Fibroblast of lung (primary cell): Measurements from ENCODE around the gene GALNT12. TPM values are rescaled to one million over a fixed set of nuclear protein-coding genes. Genes with fewer than 3 reads are reported as not detected.
A peak's percentile ranks its signal among the peaks of the same experiment; 100 is the strongest.

ENCODE experiments used
- DNase-seq, 2 donors: peaks; one replicate each; pipeline versions ENCODE4 v3.0.0 to v3.0.0-alpha.2; 2010; ENCODE audit warnings: low read depth in 2 of 2
- H2AFZ ChIP-seq: 2 replicates; pipeline ENCODE4 v1.5.1; 2012; ENCODE audit warnings: low read length, control low read depth, inconsistent platforms
- H3K27ac ChIP-seq: 2 replicates; pipeline ENCODE4 v1.5.1; 2011; ENCODE audit warnings: low read length, control low read depth; ENCODE audit not compliant: insufficient read depth
- H3K27me3 ChIP-seq: 2 replicates; pipeline ENCODE4 v1.5.1; 2011; ENCODE audit warnings: mild to moderate bottlenecking, low read length; ENCODE audit not compliant: control insufficient read depth, insufficient read depth
- H3K36me3 ChIP-seq: 2 replicates; pipeline ENCODE4 v1.5.1; 2011; ENCODE audit warnings: low read length; ENCODE audit not compliant: control insufficient read depth, insufficient read depth
- H3K4me1 ChIP-seq: 2 replicates; pipeline ENCODE4 v1.5.1; 2011; ENCODE audit warnings: low read length; ENCODE audit not compliant: control insufficient read depth, insufficient read depth; ENCODE audit errors: extremely low read depth
- H3K4me2 ChIP-seq: 2 replicates; pipeline ENCODE4 v1.5.1; 2011; ENCODE audit warnings: low read length, control low read depth; ENCODE audit not compliant: insufficient read depth; ENCODE audit errors: extremely low read depth
- H3K4me3 ChIP-seq, 4 experiments: fragments of 200-600 bp in 1 of 4; sonication (generic) in 1 of 4; replicated peaks in 1 of 4; 2 replicates each; pipeline ENCODE4 v1.5.1; 2011 to 2016; ENCODE audit warnings: low read length in 4 of 4, low read depth in 3 of 4, mild to moderate bottlenecking in 3 of 4, control low read depth in 2 of 4, inconsistent platforms in 1 of 4, mixed read lengths in 1 of 4; ENCODE audit not compliant: insufficient read depth in 1 of 4; ENCODE audit errors: control extremely low read depth in 1 of 4
- H3K79me2 ChIP-seq: 2 replicates; pipeline ENCODE4 v1.5.1; 2012; ENCODE audit warnings: mild to moderate bottlenecking, low read length, inconsistent platforms; ENCODE audit not compliant: control insufficient read depth, insufficient read depth
- H3K9ac ChIP-seq: 2 replicates; pipeline ENCODE4 v1.5.1; 2011; ENCODE audit warnings: mild to moderate bottlenecking, low read length, control low read depth; ENCODE audit not compliant: insufficient read depth
- H3K9me3 ChIP-seq: 2 replicates; pipeline ENCODE4 v1.5.1; 2012; ENCODE audit warnings: low read depth, low read length; ENCODE audit not compliant: control insufficient read depth, insufficient read depth
- H4K20me1 ChIP-seq: 2 replicates; pipeline ENCODE4 v1.5.1; 2011; ENCODE audit warnings: low read length; ENCODE audit not compliant: control insufficient read depth, insufficient read depth; ENCODE audit errors: extremely low read depth
- CTCF ChIP-seq, 2 donors: IDR thresholded peaks in 1 of 2; conservative IDR thresholded peaks in 1 of 2; 1 replicate in 1 of 2; 2 replicates in 1 of 2; pipeline ENCODE4 v1.5.1; 2011 to 2012; ENCODE audit warnings: low read length in 2 of 2, control low read depth in 1 of 2, inconsistent platforms in 1 of 2, low read depth in 1 of 2, mild to moderate bottlenecking in 1 of 2
- EZH2 ChIP-seq: IDR thresholded peaks from 2 replicates; pipeline ENCODE4 v1.5.1; 2012; ENCODE audit warnings: low read length, control low read depth, mild to moderate bottlenecking; ENCODE audit errors: missing control alignments
- polyA plus RNA-seq, 2 donors: library from polyadenylated mRNA; depleted of rRNA in 1 of 2; stranded (reverse) in 1 of 2; unstranded in 1 of 2; fragments of >200 nt; gene quantifications; 2 replicates each; pipeline ENCODE4 v1.2.1, GENCODE V29; 2011 to 2012; ENCODE audit warnings: missing spikeins in 1 of 2
- total RNA-seq: library from RNA; depleted of rRNA; stranded (reverse); fragments of >200 nt; gene quantifications from 2 replicates; pipeline ENCODE4 v1.2.1, GENCODE V29; 2014

GALNT12 gene
- total and polyA plus RNA-seq, 2 donors (not counting 1 experiment from before 2014, with no cell fraction given), result 9.4 to 18.2 TPM

DNA sequence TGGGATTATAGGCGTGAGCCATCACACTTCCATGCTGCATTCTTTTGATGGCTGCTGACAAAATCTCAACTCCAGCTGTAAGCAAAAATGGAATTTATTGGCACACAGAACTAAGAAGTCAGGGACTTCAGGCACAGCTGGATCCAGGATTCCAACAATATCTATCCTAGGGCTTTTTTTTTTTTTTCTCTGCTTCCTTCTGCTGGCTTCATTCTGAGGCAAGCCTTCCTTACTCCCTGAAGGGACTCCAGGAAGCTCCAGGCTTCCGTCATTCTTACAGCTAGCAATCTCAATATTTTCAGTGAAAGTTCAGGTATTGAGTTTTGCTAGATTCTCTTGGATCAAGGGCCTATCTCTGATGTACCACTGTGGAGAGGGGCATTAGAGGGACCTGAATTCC lies 66.1 kb downstream of the GALNT12 start:
- TF ChIP-seq CTCF (conservative IDR thresholded peaks at IDR 0.05 in 1 of 2, IDR thresholded peaks at IDR 0.05 in 1 of 2; ENCODE audit: low read depth in 1 of 2, low read length in 2 of 2), result no peak
- TF ChIP-seq EZH2, result no peak
- no peaks in the 10 kb centered on the region for H3K9me3 ChIP-seq
- no peak overlapping the region for H3K4me2 ChIP-seq

DNA sequence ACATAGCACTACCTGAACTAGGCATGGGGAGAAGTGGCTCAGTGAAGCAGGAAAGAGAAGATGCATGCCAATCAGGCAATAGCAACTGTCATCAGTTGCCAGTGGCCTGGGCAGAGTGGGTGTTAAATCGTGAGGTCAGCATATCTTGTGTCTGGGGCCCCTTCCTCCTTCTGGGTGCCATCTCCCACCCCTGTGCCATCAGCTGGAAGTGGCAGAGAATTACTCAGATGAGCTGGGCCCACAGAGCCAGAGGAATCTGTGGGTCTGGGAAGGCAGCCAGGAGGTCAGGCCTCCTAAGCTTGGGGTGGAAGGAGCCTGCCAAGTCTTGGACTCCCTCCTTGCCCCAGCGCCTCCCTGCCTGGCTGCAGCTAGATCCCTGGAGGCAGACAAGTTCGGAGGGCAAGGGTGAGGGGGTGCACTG lies 66.5 kb downstream of the GALNT12 start:
- Histone ChIP-seq H3K36me3 (no peaks in the 10 kb centered on the region), H3K79me2 (no peaks in the 10 kb centered on the region), H3K4me2 (no peak overlapping the region), H3K4me1 (peaks cover 5% of the 10 kb centered on the region), H2AFZ (no peak overlapping the region), H3K27ac (no peak overlapping the region), H3K9ac (no peak overlapping the region), H3K27me3 (no peaks in the 10 kb centered on the region), H3K4me3 (no peak overlapping the region), H4K20me1 (no peaks in the 10 kb centered on the region), H3K9me3 (no peaks in the 10 kb centered on the region)
- peak; percentile 38 to 85 for DNase-seq
- TF ChIP-seq CTCF (conservative IDR thresholded peaks at IDR 0.05 in 1 of 2, IDR thresholded peaks at IDR 0.05 in 1 of 2; ENCODE audit: low read depth in 1 of 2, low read length in 2 of 2) (no peak), EZH2 (no peak)

More for the DNA sequence above, 66.1 kb downstream of the GALNT12 start:
- Histone ChIP-seq H2AFZ (no peak overlapping the region), H3K79me2 (no peaks in the 10 kb centered on the region), H3K9ac (no peak overlapping the region), H3K27me3 (no peaks in the 10 kb centered on the region), H3K27ac (no peak overlapping the region), H3K36me3 (no peaks in the 10 kb centered on the region), H4K20me1 (no peaks in the 10 kb centered on the region), H3K4me1 (peaks cover 5% of the 10 kb centered on the region), H3K4me3 (no peak overlapping the region)
- no peak for DNase-seq

DNA sequence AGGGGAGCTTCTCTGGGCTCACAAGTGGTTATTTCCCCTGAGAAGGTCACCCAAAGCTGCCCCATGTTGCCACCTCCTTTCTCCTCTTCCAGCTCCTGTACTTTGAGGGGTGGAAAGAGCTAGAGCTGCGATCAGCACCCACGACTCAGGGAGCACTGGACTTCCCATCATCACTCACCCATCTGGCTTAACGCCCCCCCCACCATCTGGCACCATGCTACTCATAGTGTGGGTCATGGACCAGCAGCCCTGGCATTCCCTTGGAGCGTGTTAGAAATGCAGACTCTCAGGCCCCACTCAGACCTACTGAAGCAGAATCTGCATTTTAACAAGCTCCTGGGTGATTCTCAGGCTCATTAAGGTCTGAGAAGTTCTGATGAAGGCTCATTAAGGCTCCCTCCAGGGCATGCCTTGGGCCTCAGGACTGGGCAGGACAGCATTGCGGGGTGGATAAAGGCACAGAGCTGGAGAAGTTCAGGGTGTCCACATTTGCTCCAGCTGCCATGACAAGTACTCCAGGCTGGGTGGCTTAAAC lies 67.3 kb downstream of the GALNT12 start:
- Histone ChIP-seq H3K27ac (no peak overlapping the region), H2AFZ (no peak overlapping the region), H3K27me3 (no peaks in the 10 kb centered on the region), H3K9ac (no peak overlapping the region), H3K4me3 (no peak overlapping the region), H3K4me2 (no peak overlapping the region), H3K4me1 (peaks cover 5% of the 10 kb centered on the region), H4K20me1 (no peaks in the 10 kb centered on the region), H3K79me2 (no peaks in the 10 kb centered on the region), H3K36me3 (no peaks in the 10 kb centered on the region), H3K9me3 (no peaks in the 10 kb centered on the region)
- no peak for DNase-seq
- TF ChIP-seq CTCF (conservative IDR thresholded peaks at IDR 0.05 in 1 of 2, IDR thresholded peaks at IDR 0.05 in 1 of 2; ENCODE audit: low read depth in 1 of 2, low read length in 2 of 2), result no peak
- no peak for TF ChIP-seq EZH2
